Stimulated activated CD8-positive, alpha-beta memory T cell treated with anti-CD3 and anti-CD28 coated beads, Interleukin-7, amount 100 ng/mL, for 4 hours (primary cell): ENCODE data around the gene KIAA1217.

Source experiments
- DNase-seq, 2 donors: peaks; one replicate each; pipeline ENCODE4 v3.0.0-alpha.2; 2020; ENCODE audit warnings: low read depth in 2 of 2

Gene KIAA1217

GRCh38 chr10:24208661-24209431 lies at the start of gene KIAA1217:
KIAA1217 (plus strand) TSS chr10:24209138; CDS start chr10:24209194, 56 bp downstream.
- DNase-seq: no peak

GRCh38 chr10:24162206-24162985 lies 46.5 kb upstream of the KIAA1217 start:
- no peak for DNase-seq

GRCh38 chr10:24163485-24163884 lies 45.5 kb upstream of the KIAA1217 start:
- DNase-seq: no peak

- DNase-seq: no peak
Measured at GRCh38 chr10:24168258-24169170, 40.4 kb upstream of the KIAA1217 start.

GRCh38 chr10:24170199-24170598 lies 38.7 kb upstream of the KIAA1217 start:
- DNase-seq: no peak

GRCh38 chr10:24172909-24173308 lies 36.0 kb upstream of the KIAA1217 start:
- DNase-seq: no peak

GRCh38 chr10:24174014-24174413 lies 34.9 kb upstream of the KIAA1217 start:
- no peak for DNase-seq

- DNase-seq: no peak
Measured at GRCh38 chr10:24176658-24177057, 32.3 kb upstream of the KIAA1217 start.

- no peak for DNase-seq
Measured at GRCh38 chr10:24177636-24178035, 31.3 kb upstream of the KIAA1217 start.

GRCh38 chr10:24180891-24181290 lies 28.0 kb upstream of the KIAA1217 start:
- no peak for DNase-seq

GRCh38 chr10:24184455-24184854 lies 24.5 kb upstream of the KIAA1217 start:
- DNase-seq: no peak

GRCh38 chr10:24193330-24193729 lies 15.6 kb upstream of the KIAA1217 start:
- no peak for DNase-seq

GRCh38 chr10:24197263-24197662 lies 11.7 kb upstream of the KIAA1217 start:
- no peak for DNase-seq

- no peak for DNase-seq
Measured at GRCh38 chr10:24201503-24202180, 7.3 kb upstream of the KIAA1217 start.

GRCh38 chr10:24202181-24202570 lies 6.8 kb upstream of the KIAA1217 start:
- DNase-seq: no peak

GRCh38 chr10:24205821-24206220 lies 3.1 kb upstream of the KIAA1217 start:
- no peak for DNase-seq

GRCh38 chr10:24206334-24206733 lies 2.6 kb upstream of the KIAA1217 start:
- DNase-seq: no peak

GRCh38 chr10:24206926-24207325 lies 2.0 kb upstream of the KIAA1217 start:
- DNase-seq: no peak

- DNase-seq: no peak
Measured at GRCh38 chr10:24207341-24207740, 1.6 kb upstream of the KIAA1217 start.

GRCh38 chr10:24207781-24208611 lies 942 bp upstream of the KIAA1217 start:
- no peak for DNase-seq

- no peak for DNase-seq
Measured at GRCh38 chr10:24209432-24209771, 464 bp downstream of the KIAA1217 start.
